Endothelial cell of umbilical vein (primary cell): ENCODE data around the gene PLBD2.

Source experiments
- CTCF ChIP-seq, 2 donors: IDR thresholded peaks; 1 replicate in 1 of 2; 2 replicates in 1 of 2; pipeline ENCODE4 v1.5.1; 2011; ENCODE audit warnings: low read length in 2 of 2, mild to moderate bottlenecking in 2 of 2, moderate library complexity in 2 of 2, control low read depth in 1 of 2, inconsistent platforms in 1 of 2, low read depth in 1 of 2; ENCODE audit not compliant: insufficient read depth in 1 of 2; ENCODE audit errors: extremely low read depth in 1 of 2
- EZH2 ChIP-seq: IDR thresholded peaks from 2 replicates; pipeline ENCODE4 v1.6.1; 2012; ENCODE audit warnings: borderline replicate concordance, low read depth, mild to moderate bottlenecking, moderate library complexity, low read length, inconsistent platforms; ENCODE audit not compliant: severe bottlenecking
- MAX ChIP-seq: IDR thresholded peaks from 2 replicates; pipeline ENCODE4 v1.6.1; 2011; ENCODE audit not compliant: insufficient read depth, insufficient read length
- MYC ChIP-seq: IDR thresholded peaks from one replicate; pipeline ENCODE4 v1.6.1; 2011; ENCODE audit warnings: mild to moderate bottlenecking, low read depth, low read length
- POLR2A ChIP-seq: IDR thresholded peaks from 2 replicates; pipeline ENCODE4 v1.6.1; 2012; ENCODE audit warnings: low read depth, mild to moderate bottlenecking, control low read depth, low read length
- POLR2AphosphoS5 ChIP-seq: IDR thresholded peaks from 2 replicates; pipeline ENCODE4 v1.6.1; 2012; ENCODE audit warnings: low read depth, mild to moderate bottlenecking, control low read depth, low read length, moderate library complexity; ENCODE audit not compliant: insufficient read depth

GRCh38 chr12:113347107-113347506 lies 11.3 kb upstream of the PLBD2 start:
- TF ChIP-seq CTCF (IDR thresholded peaks at IDR 0.05; ENCODE audit: extremely low read depth in 1 of 2, insufficient read depth in 1 of 2, low read depth in 1 of 2, low read length in 2 of 2) = no peak
- TF ChIP-seq EZH2 = no peak
- no peak for TF ChIP-seq POLR2A
- no peak for TF ChIP-seq POLR2AphosphoS5
- no peak for TF ChIP-seq MYC
- no peak for TF ChIP-seq MAX
